HG03521 (cell line): Measurements from ENCODE around the gene ZNF580.

Experiments used
- ATAC-seq: cut with Tn5 transposase; IDR thresholded peaks from one replicate; pipeline ENCODE4 v1.9.1; 2021; ENCODE audit warnings: mild to moderate bottlenecking, moderate library complexity; ENCODE audit not compliant: unreplicated experiment

ZNF580 gene

GRCh38 chr19:55674841-55675660 is 34.2 kb downstream of the ZNF580 start, which contains the start of gene EPN1:
Gene EPN1, plus strand, starts transcription at chr19:55675226. Its CDS starts 3,402 bp downstream, at chr19:55678628.
- peak; percentile 65 for ATAC-seq

- no peak for ATAC-seq
Measured at GRCh38 chr19:55675661-55676354, 35.0 kb downstream of the ZNF580 start.

- ATAC-seq = no peak
Measured at GRCh38 chr19:55676383-55676782, 35.6 kb downstream of the ZNF580 start.

- ATAC-seq = no peak
Measured at GRCh38 chr19:55676889-55677505, 36.2 kb downstream of the ZNF580 start.

- no peak for ATAC-seq
Measured at GRCh38 chr19:55677572-55678028, 36.8 kb downstream of the ZNF580 start.

- peak; percentile 60 for ATAC-seq
Measured at GRCh38 chr19:55678121-55678671, 37.4 kb downstream of the ZNF580 start.

GRCh38 chr19:55679343-55680257 is 38.8 kb downstream of the ZNF580 start:
- ATAC-seq = no peak

GRCh38 chr19:55680339-55681130 is 39.7 kb downstream of the ZNF580 start:
- no peak for ATAC-seq

GRCh38 chr19:55681131-55682092 is 40.6 kb downstream of the ZNF580 start:
- ATAC-seq = no peak

- no peak for ATAC-seq
Measured at GRCh38 chr19:55683449-55684261, 42.9 kb downstream of the ZNF580 start.

- ATAC-seq = no peak
Measured at GRCh38 chr19:55684946-55685681, 44.3 kb downstream of the ZNF580 start.

- ATAC-seq = no peak
Measured at GRCh38 chr19:55685776-55686175, 45.0 kb downstream of the ZNF580 start.

- ATAC-seq = no peak
Measured at GRCh38 chr19:55686311-55687050, 45.7 kb downstream of the ZNF580 start.

GRCh38 chr19:55687281-55688201 is 46.7 kb downstream of the ZNF580 start:
- no peak for ATAC-seq
